Loucy (cell line): ENCODE measurements around the gene NPFF.

Source experiments
- CTCF ChIP-seq: fragments of 200-600 bp; sonication (generic); conservative IDR thresholded peaks from 2 replicates; pipeline ENCODE4 v1.5.1; 2014; ENCODE audit warnings: mild to moderate bottlenecking, antibody characterized with exemption, low read length
- EZH2phosphoT487 ChIP-seq: fragments of 200-600 bp; IDR thresholded peaks from 2 replicates; pipeline ENCODE4 v1.6.1; 2018; ENCODE audit warnings: antibody characterized with exemption, mild to moderate bottlenecking, moderate library complexity, borderline replicate concordance

GRCh38 chr12:53504004-53504920 is 3.0 kb downstream of the NPFF start:
- no peak for TF ChIP-seq CTCF
- no peak for TF ChIP-seq EZH2phosphoT487
